ENCODE results near the gene CARF. TPM values are rescaled to one million over a fixed set of nuclear protein-coding genes. Genes with fewer than 3 reads are reported as not detected.
"Not testable (repeated sequence)": the region's sequence is repeated elsewhere in the genome, so short reads cannot be mapped to it uniquely, and the experiment has no call there.

The CARF gene
- total RNA-seq, 1 donor from 2014 or later: 2.4 TPM

DNA sequence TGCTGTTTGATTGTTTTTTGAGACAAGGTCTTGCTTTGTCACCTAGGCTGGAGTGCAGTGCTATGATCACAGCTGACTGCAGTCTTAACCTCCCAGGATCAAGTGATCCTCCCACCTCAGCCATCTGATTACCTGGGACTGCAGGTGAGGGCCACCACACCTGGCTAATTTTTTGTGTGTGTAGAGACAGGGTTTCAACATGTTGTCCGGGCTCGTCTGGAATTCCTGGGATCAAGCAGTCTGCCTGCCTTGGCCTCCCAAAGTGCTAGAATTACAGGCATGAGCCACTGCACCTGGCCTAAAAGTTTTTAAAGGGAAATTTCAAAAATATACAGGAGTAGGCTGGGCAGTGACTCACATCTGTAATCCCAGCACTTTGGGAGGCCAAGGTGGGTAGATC, 22.4 kb downstream of the CARF start:
- no peak for DNase-seq (ENCODE audit: low read depth in 2 of 2)

DNA sequence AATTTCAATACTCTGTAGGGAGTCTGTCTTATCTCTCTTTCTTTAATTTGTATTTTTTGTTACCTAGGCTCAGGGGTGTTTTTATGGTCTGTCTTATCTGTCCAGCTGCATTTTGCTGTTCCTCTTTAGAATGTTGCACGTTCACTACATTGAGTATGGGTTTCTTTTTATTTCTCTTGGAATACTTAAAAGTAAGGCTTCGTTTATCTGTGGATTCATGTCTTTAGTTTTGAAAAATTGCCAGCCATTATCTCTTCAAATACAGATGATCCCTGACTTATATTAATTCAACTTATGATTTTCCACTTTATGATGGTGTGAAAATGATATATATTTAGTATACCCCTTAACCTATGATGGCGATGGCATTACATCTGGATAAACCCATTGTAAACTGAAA, 26.9 kb downstream of the CARF start:
- DNase-seq (ENCODE audit: low read depth in 2 of 2): no peak

DNA sequence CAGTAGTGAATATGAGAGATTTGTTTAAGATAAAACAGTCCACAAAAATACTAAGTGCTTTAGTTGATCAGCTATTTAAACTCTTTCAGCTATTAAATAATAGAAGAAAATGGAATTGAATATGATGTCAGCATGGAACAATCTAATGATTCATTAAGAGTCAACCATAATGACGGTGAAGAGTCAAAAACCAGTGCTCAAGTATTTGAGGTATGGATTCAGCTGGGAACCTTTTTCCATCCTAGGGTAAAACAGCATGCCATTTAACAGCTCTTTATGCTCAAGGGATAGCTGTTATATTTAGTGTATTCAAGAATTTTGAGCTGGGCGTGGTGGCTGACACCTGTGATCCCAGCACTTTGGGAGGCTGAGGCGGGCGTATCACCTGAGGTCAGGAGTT, 29.7 kb downstream of the CARF start:
- DNase-seq (ENCODE audit: low read depth in 2 of 2): no peak

DNA sequence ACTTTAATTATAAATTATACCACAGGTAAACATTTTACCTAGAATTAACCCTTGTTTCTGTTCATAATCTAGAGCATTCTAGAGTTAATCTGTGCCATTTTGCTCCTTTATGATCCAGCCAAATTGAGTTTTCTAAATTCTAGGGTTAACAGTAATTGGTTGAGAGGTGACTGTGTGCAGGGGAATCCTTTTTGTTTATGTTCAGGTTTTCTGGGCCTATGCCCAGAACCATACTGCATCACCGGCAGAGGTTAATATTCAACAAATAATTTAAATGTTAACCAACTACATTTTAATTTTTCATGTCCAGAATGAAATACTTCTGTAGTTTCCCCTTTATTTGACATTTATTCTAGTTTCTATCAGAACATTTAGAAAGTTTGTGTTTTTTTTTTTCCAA, 32.3 kb downstream of the CARF start:
- no peak for DNase-seq (ENCODE audit: low read depth in 2 of 2)

DNA sequence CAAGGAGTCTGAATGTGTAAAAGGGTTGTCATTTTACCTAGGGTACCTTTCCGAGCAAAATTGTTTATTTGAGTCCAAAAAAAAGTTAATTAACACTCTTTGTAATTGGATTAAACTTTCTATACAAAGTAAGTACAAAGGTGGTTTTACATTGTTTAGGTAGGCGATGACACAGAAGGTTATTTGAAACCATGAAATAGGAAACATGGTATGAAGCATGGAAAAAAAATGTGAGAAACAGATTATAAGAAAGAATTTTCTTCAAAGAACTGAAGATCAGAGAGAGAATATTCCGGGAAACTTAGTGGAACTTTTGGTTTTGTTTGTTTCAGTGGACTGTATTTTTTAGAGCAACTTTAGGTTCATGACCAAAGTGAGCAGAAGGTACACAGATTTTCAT, 32.7 kb downstream of the CARF start:
- no peak for DNase-seq (ENCODE audit: low read depth in 2 of 2)

DNA sequence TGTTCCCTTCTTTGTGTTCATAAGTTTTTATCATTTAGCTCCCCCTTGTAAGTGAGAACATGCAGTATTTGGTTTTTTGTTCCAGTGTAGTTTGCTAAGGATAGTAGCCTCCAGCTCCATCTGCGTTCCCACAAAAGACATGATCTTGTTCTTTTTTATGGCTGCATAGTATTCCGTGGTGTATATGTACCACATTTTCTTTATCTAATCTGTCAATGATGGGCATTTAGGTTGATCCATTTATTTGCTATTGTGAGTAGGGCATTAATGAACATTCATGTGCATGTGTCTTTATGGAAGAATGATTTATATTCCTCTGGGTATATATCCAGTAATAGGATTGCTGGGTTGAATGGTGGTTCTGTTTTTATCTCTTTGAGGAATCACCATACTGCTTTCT, 33.4 kb downstream of the CARF start:
- no peak for DNase-seq (ENCODE audit: low read depth in 2 of 2)

DNA sequence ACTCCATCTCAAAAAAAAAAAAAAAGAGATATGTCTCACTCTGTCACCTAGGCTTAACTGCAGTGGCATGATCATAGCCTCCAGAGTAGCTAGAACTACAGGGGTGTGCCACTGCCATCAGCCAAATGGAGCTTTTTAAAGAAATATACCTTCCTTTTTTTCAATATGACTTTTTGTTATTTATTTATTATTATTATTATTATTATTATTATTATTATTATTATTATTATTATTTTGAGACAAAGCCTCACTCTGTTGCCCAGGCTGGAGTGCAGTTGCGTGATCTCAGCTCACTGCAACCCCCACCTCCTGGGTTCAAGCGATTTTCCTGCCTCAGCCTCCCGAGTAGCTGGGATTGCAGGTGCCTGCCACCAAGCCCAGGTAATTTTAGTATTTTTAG, 37.3 kb downstream of the CARF start:
- not testable (repeated sequence) for DNase-seq (ENCODE audit: low read depth in 2 of 2)

DNA sequence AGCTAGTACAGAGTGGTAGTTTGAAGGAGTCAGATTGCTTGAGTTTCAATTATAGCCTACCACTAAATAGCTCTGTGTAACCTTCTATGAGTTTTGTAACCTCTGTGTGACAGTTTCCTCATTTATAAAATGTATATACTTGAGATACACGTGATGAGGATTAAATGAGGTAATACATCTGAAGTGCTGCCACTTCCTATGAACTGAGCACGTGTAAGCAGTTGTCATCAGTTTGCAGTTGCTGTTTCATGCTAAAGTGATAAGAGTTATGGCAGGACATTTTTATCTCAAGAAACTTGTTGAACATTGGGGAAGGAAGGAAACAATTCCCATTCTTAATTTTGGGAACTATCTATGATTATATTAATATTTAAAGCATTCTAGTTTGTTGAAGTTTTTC, 38.5 kb downstream of the CARF start:
- no peak for DNase-seq (ENCODE audit: low read depth in 2 of 2)

DNA sequence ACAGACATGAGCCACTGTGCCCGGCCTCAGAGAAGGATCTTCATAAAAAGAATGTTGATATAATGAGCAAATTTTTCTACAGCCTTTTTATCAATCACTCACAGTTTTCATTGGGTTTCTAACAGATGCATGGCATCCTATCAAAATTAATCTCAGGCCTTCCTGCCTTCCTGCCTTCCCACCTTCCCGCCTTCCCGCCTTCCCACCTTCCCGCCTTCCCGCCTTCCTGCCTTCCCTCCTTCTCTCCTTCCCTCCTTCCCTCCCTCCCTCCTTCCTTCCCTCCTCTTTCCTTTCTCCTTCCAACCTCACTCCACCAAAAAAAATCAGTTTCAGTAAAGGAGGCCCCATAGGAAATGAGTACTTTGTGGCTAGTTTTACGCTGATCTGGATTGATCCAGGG, 48.4 kb downstream of the CARF start:
- no peak for DNase-seq (ENCODE audit: low read depth in 2 of 2)

DNA sequence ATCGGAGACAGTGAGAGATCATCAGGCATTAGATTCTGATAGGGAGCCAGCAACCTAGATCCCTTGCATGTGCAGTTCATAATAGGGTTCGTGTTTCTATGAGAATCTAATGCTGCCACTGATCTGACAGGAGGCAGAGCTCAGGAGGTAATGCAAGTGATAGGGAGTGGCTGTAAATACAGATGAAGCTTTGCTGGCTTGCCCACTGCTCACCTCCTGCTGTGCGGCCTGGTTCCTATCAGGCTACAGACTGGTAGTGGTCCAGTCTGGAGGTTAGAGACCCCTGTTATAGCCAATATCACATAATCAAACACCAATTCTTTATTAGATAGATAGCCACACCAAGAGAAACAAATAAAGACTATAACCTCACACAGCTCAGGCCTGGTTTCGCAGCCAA, 51.6 kb downstream of the CARF start:
- DNase-seq (ENCODE audit: low read depth in 2 of 2): no peak

DNA sequence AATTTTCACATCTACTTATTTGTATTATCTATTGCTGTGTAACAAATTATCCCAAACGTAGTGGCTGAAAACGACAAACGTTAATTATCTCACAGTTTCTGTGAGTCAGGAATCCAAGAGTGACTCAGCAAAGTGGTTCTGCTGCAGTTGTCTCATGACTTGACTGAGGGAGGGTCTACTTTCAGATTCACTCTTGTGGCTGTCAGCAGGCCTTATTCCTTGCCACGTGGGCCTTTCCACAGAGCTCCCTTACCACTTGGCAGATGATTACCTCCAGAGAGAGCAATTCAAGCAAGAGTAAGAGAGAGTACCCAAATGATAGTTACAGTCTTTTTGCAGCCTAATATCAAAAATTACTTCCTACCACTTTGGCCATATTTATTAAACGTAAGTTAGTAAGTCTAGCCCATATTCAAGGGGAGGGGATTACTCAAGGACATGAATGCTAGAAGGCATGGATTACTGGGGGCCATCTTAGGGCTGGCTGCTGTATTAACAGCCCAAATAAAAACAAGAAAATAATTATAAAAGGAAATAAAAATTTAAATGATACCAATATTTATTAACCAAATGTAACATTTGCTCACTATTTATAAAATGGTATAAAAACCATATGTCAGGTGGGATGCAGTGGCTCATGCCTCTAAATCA, 53.9 kb downstream of the CARF start:
- peak; percentile 2 to 53 for DNase-seq (ENCODE audit: low read depth in 2 of 2)

DNA sequence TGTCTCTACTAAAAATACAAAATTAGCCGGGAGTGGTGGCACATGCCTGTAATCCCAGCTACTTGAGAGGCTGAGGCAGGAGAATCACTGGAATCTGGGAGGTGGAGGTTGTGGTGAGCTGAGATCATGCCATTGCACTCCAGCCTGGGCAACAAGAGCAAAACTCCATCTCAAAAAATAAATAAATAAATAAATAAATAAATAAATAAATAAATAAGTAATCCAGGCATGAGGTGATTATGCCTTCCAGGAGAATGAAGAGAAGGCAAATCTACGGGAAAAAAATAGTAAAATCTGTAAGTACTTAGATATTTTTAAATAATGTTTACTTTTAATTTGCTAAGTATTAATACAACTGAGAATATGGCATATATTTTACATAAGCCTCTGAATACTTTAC, 57.3 kb downstream of the CARF start:
- not testable (repeated sequence) for DNase-seq (ENCODE audit: low read depth in 2 of 2)

DNA sequence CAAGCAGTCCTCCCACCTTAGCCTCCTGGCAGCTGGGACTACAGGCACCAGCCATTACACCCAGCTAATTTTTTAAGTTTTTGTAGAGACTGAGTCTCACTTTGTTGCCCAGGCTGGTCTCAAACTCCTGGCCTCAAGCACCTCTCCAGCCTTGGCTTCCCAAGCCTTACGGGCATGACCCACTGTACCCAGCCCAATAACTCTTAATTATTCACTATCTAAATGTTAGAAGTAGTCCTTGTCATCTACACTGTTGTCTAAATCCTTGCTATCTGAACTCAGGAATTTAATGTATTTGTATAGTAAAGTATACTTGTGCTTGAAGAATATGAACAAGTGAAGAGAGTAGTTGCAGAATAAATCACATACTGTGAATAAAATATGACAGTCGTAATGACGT, 64.7 kb downstream of the CARF start:
- no peak for DNase-seq (ENCODE audit: low read depth in 2 of 2)

DNA sequence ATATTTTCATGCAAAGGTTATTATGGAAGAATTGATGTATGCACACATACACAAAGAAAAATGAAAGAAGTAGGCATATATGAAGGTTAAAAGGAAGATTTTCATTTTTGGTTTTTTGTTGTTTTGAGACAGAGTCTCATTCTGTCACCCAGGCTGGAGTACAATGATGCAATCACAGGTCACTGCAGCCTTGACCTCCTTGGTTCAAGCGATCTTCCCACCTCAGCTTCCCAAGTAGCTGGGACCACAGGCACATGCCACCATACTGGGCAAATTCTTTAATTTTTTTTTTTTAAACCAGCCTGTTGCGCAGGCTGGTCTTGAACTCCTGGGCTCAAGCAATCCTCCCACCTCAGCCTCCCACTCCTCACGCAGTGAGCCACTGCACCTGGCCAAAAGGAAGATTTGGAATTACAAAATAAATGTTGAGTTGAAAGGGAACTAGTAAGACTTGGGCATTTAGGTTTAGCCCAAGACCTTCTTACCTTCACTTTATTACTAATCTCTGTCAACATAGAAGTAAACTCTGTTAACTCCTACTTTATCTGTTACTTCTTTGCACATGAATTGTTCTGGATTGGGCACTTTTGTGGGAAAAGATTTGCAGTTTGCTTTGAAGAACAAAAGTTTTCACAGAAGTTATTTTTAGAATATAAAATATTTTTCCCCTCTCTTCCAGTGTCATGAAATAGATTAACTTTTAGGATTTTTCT, 70.9 kb downstream of the CARF start:
- DNase-seq (ENCODE audit: low read depth in 2 of 2): no peak

DNA sequence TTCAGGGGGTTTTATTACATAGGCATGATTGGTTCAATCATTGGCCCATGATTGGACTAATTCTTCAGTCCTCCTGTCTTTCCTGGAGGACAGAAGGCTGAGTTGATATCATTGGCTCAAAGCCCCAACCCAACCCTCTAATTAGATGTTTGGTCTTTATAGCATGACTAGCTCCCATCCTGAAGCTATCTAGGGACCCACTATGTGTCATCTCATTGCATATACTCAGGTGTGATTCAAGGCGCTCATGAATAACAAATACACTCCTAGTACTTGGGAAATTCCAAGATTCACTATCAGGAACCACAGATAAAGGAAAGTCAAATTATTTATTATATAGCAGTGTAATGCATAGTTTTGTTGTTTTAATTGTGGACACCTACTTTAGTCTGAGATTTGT, 77.7 kb downstream of the CARF start:
- DNase-seq (ENCODE audit: low read depth in 2 of 2): no peak

DNA sequence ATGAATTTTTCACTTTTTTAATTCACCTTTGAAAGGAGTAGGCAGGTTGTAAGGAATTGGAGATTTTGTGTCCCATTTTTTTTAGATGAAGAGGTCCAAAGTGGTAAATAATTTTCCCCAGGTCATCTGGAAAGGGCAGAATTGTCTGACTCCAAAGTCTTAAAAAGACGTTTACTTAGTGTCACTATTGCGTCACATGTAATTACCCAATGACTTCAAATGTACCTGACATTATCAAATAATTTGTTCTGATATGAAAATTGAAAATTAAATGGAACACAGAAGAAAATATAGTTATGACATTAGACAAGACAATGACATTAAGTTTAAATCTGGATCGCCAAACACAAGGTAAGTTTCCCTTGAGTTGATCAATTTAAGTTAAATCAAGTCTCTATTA, 78.4 kb downstream of the CARF start:
- no peak for DNase-seq (ENCODE audit: low read depth in 2 of 2)

DNA sequence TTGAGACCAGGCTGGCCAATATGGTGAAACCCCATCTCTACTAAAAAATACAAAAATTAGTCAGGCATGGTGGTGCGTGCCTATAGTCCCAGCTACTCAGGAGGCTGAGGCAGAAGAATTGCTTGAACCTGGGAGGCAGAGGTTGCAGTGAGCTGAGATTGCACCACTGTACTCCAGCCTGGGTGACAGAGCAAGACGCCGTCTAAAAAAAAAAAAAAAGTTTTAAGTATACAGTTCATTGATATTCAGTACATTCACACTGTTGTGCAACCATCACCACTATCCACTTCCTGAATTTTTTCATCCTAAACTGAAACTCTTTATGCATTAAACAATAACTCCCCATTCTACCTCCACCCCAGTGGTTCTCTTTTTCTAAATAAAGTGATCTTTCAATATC, 85.0 kb downstream of the CARF start:
- not testable (repeated sequence) for DNase-seq (ENCODE audit: low read depth in 2 of 2)

DNA sequence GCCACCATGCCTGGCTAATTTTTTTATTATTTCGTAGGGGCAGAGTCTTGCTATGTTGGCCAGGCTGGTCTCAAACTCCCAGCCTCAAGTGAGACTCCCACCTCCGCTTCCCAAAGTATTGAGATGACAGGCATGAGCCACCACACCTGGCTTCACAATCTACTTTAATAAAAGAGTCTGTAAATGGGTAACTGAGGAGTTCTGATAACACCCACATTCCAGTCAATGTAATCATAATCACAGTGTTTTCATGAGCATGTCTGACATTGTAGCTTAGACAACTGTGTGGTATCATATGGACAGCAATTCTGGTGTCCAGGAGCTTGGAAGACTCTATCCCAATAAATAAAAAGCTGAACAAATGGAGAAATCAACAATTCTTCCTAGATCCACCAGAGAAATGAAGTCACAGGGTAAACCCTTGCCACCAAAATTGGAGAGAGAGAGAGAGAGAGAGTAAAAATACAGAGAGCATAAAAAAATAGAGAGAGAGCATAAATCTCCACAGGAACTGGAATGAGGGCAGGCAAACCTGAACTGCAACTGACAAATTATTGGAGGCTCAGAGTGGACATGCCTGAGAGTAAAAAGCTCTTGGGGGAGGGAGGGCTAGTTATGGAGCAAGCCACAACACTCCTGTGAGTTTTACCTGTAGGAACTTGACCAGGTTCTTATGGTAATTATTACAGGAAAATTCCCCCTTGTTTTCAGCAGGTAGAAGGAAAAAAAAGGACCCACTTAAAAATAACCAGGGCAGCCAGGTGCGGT, 90.2 kb downstream of the CARF start:
- DNase-seq (ENCODE audit: low read depth in 2 of 2): no peak

DNA sequence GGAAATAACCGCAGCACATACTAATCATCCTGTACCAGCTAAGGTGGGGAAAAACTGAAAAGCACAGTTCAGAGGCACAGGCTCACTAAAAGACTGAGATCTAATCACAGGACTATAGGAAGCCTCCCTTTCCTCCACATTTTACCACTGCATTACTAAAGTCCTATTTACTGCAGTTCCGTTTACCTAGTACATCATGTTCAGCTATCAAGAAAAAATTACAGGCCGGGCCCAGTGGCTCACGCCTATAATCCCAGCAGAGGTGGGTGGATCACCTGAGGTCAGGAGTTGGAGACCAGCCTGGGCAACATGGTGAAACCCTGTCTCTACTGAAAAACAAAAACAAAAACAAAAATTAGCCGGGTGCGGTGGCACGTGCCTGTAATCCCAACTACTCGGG, 91.6 kb downstream of the CARF start:
- no peak for DNase-seq (ENCODE audit: low read depth in 2 of 2)

DNA sequence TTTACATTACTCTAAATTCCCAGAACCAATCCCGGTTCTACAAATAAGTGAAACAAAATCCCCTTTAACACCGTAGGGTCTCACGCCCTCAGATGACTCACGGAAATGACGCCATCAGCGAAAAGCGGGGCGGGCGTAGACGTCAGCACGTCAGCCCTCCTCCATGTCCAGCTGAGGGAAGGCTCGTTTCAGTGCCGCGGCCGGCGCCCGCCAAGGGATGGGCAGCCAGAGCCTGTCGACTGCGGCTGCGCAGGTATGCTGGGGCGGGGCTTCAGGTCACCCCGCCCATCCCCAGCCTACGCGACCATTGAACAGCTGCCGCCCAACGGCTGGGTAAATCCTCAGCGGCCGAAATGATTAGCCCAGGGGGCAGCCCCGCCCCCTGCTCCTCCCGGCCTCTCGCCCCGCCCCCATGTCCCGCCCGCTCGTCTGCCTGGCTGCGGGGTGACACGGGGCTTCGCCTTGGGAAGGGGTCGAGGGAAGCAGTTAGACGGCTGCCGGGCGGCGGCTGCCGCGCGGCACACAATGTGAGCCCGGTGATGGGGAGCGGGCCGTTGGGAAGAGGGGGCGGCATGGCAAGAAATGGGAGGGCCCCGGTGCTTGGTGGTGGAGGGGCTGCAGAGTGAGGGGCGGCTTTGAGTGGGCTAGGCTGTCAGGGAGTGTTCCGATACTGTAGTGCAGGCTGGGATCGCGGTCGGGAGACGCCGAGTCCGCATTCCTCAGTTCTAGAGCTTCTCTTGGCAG, 102.6 kb downstream of the CARF start, which contains the start of gene NBEAL1:
Gene NBEAL1 (plus strand): TSS at position 420 of the 744 bp plus-strand sequence. CDS start 1,510 bp downstream, outside the sequence.
- DNase-seq (ENCODE audit: low read depth in 2 of 2): peak; percentile 99

DNA sequence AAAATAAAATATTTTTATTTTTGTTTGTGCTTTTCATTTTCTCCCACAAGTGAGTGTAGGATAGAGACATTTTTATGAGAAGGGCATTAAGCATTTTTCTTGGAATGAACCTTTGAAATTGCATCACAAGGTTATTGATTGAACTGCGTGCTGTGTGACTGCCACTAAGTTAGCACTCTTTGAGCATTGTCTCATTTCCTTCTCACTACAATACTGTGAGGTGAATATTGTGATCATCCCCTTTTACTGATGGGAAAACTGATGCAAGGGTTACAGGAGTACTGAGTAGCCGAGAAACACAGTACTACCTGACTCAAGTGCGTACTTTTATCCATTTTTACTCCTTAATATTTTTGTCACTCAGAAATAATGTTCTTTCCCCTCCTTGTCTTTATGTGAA, 104.6 kb downstream of the CARF start:
- peak in 1 of 2 donors; percentile 34 for DNase-seq (ENCODE audit: low read depth in 2 of 2)

DNA sequence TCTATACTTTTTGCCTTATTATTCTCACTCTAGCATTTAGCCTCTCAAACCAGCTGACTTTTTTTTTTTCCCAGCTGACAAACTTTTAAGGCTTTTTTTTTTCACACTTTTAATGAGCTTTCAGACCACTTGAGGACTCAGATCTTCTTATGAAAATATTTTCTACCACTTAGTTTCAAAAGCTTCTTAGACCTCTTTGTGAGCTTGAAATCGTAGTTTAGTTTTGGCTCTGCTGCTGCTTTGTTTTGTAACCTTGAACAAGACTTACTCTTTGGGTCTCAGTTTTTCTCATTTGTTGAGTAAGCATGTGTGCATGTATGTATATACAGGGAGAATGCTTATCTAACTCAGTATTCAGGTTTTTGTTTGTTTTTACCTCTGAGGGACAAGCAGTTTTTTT, 106.1 kb downstream of the CARF start:
- DNase-seq (ENCODE audit: low read depth in 2 of 2): peak in 1 of 2 donors; percentile 9

Measured in dermis microvascular lymphatic vessel endothelial cell (primary cell).